Endothelial cell (in vitro differentiated cells): ENCODE data around the gene GCKR. TPM values are rescaled to one million over a fixed set of nuclear protein-coding genes. Genes with fewer than 3 reads are reported as not detected.
"Not testable (repeated sequence)": the region's sequence is repeated elsewhere in the genome, so short reads cannot be mapped to it uniquely, and the experiment has no call there.

ENCODE experiments used
- DNase-seq: peaks from one replicate; pipeline ENCODE4 v3.0.0; 2021; ENCODE audit warnings: low spot score
- H3K27ac Mint-ChIP-seq: one replicate; pipeline ENCODE4 v1.8.0; 2021; ENCODE audit warnings: mixed read lengths, inconsistent platforms; ENCODE audit not compliant: unreplicated experiment
- H3K27me3 Mint-ChIP-seq: one replicate; pipeline ENCODE4 v1.8.0; 2021; ENCODE audit warnings: mild to moderate bottlenecking, moderate library complexity, mixed read lengths, inconsistent platforms; ENCODE audit not compliant: unreplicated experiment
- H3K36me3 Mint-ChIP-seq: one replicate; pipeline ENCODE4 v1.8.0; 2021; ENCODE audit warnings: mild to moderate bottlenecking, low read depth, mixed read lengths, inconsistent platforms; ENCODE audit not compliant: unreplicated experiment
- H3K4me1 Mint-ChIP-seq: one replicate; pipeline ENCODE4 v1.8.0; 2021; ENCODE audit warnings: mild to moderate bottlenecking, mixed read lengths, inconsistent platforms; ENCODE audit not compliant: unreplicated experiment
- H3K4me3 Mint-ChIP-seq: one replicate; pipeline ENCODE4 v1.8.0; 2021; ENCODE audit warnings: mild to moderate bottlenecking, mixed read lengths, inconsistent platforms; ENCODE audit not compliant: unreplicated experiment
- H3K9me3 Mint-ChIP-seq: one replicate; pipeline ENCODE4 v1.8.0; 2021; ENCODE audit warnings: mixed read lengths, inconsistent platforms; ENCODE audit not compliant: unreplicated experiment
- total RNA-seq: library from RNA; stranded (reverse); fragmentation: NEBNext Ultra II Directional; extraction: Animal tissue kit (Norgen Biotek cat#: 25700); gene quantifications from one replicate; pipeline ENCODE4 v1.2.1, GENCODE V29; 2021; ENCODE audit not compliant: unreplicated experiment
- TF ChIP-seq, protein P1 (sequence below): fragments of 200-600 bp; sonication (generic); IDR thresholded peaks from one replicate; pipeline ENCODE4 v1.5.0; 2021; ENCODE audit warnings: antibody characterized with exemption; ENCODE audit not compliant: unreplicated experiment

GCKR gene
- total RNA-seq, 1 donor from 2014 or later, result 0.59 TPM

DNA sequence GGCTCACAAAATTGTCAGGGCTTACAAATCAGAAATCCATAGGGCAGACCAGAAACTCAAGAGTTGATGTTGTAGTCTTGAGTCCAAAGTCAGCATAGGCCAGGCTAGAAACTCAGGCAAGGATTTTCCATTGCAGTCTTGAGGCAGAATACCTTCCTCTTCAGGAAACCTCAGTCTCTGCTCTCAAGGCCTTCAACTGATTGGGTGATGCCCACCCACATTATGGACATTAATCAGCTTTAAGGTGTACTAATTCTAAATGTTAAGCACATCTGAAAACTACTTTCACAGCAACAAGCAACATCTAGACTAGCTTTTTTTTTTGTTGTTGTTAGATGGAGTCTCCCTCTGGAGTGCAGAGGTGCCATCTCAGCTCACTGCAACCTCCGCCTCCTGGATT lies 54.9 kb downstream of the GCKR start:
- H3K27ac Mint-ChIP-seq, result no peak overlapping the region
- no peaks in the 10 kb centered on the region for H3K36me3 Mint-ChIP-seq
- TF ChIP-seq, protein P1, sequence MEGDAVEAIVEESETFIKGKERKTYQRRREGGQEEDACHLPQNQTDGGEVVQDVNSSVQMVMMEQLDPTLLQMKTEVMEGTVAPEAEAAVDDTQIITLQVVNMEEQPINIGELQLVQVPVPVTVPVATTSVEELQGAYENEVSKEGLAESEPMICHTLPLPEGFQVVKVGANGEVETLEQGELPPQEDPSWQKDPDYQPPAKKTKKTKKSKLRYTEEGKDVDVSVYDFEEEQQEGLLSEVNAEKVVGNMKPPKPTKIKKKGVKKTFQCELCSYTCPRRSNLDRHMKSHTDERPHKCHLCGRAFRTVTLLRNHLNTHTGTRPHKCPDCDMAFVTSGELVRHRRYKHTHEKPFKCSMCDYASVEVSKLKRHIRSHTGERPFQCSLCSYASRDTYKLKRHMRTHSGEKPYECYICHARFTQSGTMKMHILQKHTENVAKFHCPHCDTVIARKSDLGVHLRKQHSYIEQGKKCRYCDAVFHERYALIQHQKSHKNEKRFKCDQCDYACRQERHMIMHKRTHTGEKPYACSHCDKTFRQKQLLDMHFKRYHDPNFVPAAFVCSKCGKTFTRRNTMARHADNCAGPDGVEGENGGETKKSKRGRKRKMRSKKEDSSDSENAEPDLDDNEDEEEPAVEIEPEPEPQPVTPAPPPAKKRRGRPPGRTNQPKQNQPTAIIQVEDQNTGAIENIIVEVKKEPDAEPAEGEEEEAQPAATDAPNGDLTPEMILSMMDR, result no peak
- no peak overlapping the region for H3K4me3 Mint-ChIP-seq
- no peak for DNase-seq
- H3K9me3 Mint-ChIP-seq, result no peaks in the 10 kb centered on the region
- no peaks in the 10 kb centered on the region for H3K4me1 Mint-ChIP-seq
- peaks cover 1% of the 10 kb centered on the region for H3K27me3 Mint-ChIP-seq

DNA sequence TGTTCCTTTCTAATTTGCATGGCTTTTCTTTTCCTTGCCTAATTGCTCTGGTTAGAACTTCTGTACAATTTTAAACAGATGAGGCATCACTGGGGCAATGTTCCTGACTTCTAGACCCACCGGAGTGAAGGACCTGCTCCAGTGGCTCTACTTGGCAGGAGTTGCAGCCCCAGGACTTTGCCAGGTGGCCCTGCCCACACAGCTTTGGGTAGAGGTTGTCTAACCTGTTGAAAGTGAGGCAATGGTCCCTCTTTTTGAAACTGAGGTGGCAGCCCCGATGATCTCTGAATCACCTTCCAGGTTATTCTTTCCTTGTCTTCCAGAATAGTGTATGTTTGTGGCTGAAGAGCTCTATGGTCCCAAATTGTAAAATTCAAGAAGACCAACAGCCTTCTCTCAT lies 56.3 kb downstream of the GCKR start:
- H3K27ac Mint-ChIP-seq, result no peak overlapping the region
- H3K36me3 Mint-ChIP-seq, result no peaks in the 10 kb centered on the region
- no peaks in the 10 kb centered on the region for H3K4me1 Mint-ChIP-seq
- TF ChIP-seq, protein P1, result no peak
- H3K9me3 Mint-ChIP-seq, result no peaks in the 10 kb centered on the region
- no peaks in the 10 kb centered on the region for H3K27me3 Mint-ChIP-seq
- no peak overlapping the region for H3K4me3 Mint-ChIP-seq
- DNase-seq, result no peak

DNA sequence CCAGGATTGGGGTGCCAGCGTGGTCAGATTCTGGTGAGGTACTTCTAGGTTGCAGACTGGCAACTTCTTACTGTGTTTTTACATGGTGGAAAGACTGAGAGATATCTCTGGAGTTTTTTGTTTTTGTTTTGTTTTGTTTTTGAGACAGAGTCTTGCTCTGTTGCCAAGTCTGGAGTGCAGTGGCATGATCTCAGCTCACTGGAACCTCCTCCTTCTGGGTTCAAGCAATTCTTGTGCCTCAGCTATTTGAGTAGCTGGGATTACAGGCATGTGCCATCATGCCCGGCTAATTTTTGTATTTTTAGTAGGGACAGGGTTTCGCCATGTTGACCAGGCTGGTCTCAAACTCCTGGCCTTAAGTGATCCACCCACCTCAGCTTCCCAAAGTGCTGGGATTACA lies 57.8 kb downstream of the GCKR start:
- not testable (repeated sequence) for H3K4me3 Mint-ChIP-seq, H3K27ac Mint-ChIP-seq, DNase-seq, H3K4me1 Mint-ChIP-seq, H3K36me3 Mint-ChIP-seq, H3K9me3 Mint-ChIP-seq, H3K27me3 Mint-ChIP-seq

DNA sequence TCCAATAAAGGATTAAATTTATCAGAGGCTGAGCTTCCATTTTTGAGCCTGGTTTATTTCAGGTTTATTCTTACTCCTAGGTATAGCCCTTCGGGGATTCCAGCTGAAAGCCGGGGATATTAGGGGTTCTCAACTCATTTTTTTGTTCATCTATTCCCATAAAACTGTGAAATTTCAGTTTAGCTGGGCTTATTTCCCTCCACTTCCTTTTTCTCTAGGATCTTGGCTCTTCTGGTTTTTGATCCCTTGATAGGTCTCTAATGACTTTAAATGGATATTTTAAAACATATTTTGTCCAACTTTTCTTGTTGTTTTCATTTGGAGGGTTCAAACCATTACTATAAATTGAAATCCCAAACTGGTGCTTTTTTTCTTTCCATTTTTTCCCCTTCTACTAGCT lies 62.6 kb downstream of the GCKR start:
- H3K9me3 Mint-ChIP-seq, result no peaks in the 10 kb centered on the region
- TF ChIP-seq, protein P1, result no peak
- H3K27ac Mint-ChIP-seq, result no peak overlapping the region
- H3K36me3 Mint-ChIP-seq, result no peaks in the 10 kb centered on the region
- H3K27me3 Mint-ChIP-seq, result peaks cover 2% of the 10 kb centered on the region
- H3K4me3 Mint-ChIP-seq, result no peak overlapping the region
- no peak for DNase-seq
- no peaks in the 10 kb centered on the region for H3K4me1 Mint-ChIP-seq

DNA sequence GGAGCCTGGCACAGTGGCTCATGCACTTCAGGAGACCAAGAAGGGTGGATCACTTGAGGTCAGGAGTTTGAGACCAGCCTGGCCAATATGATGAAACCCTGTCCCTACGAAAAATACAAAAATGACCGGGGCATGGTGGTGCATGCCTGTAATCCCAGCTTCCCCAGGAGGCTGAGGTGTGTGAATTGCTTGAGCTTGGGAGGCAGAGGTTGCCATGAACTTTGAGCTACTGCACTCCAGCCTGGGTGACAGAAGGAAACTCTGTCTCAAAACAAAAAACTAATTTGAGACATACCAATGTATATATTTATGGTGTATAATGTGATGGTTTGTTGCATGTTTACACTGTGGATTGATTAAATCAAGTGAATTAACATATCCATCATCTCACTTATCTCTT lies 64.4 kb downstream of the GCKR start:
- Mint-ChIP-seq H3K4me1 (peaks cover 4% of the 10 kb centered on the region), H3K9me3 (no peaks in the 10 kb centered on the region), H3K27ac (no peak overlapping the region), H3K4me3 (no peak overlapping the region), H3K36me3 (no peaks in the 10 kb centered on the region), H3K27me3 (peaks cover 2% of the 10 kb centered on the region)
- DNase-seq, result no peak
- TF ChIP-seq, protein P1, result no peak

DNA sequence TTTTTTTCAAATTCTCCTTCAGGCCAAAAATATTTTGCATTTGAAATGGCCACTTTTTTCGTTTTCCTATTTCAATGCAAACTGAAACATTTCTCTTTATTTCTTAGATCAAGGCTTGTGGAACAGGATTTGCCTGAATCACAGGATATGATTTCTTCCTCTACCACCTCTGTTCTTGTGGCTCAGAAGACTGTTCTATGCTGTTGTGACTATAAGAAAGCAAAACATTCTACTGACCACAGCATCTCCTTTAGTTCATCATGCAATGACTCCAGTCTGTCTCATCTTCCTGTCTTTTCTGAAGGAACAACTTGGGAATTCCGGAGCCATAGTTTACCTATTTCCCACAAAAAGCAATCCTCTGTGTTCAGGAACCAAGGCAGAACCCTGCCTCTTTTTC lies 70.0 kb downstream of the GCKR start:
- Mint-ChIP-seq H3K27ac (peak overlapping the region; percentile 86), H3K27me3 (peaks cover 3% of the 10 kb centered on the region), H3K9me3 (no peaks in the 10 kb centered on the region), H3K4me3 (no peak overlapping the region), H3K36me3 (no peaks in the 10 kb centered on the region), H3K4me1 (peaks cover 18% of the 10 kb centered on the region)
- TF ChIP-seq, protein P1, result no peak
- DNase-seq, result no peak
